Progenitor cell of endocrine pancreas (in vitro differentiated cells): ENCODE data around the gene GPR82. TPM values are rescaled to one million over a fixed set of nuclear protein-coding genes. Genes with fewer than 3 reads are reported as not detected.

ENCODE experiments used
- DNase-seq: peaks from one replicate; pipeline ENCODE4 v3.0.0; 2021; ENCODE audit warnings: low spot score; ENCODE audit not compliant: unreplicated experiment
- H3K27ac Mint-ChIP-seq: 2 replicates; pipeline ENCODE4 v1.8.0; 2021; ENCODE audit warnings: mild to moderate bottlenecking, moderate library complexity, mixed read lengths
- H3K27me3 Mint-ChIP-seq: 2 replicates; pipeline ENCODE4 v1.8.0; 2021; ENCODE audit warnings: mixed read lengths
- H3K36me3 Mint-ChIP-seq: 2 replicates; pipeline ENCODE4 v1.8.0; 2022; ENCODE audit warnings: mixed read lengths; ENCODE audit not compliant: insufficient read depth
- H3K4me1 Mint-ChIP-seq: 2 replicates; pipeline ENCODE4 v1.8.0; 2021; ENCODE audit warnings: low read depth, mixed read lengths
- H3K4me3 Mint-ChIP-seq: 2 replicates; pipeline ENCODE4 v1.8.0; 2021; ENCODE audit warnings: low read depth, mild to moderate bottlenecking, moderate library complexity, mixed read lengths
- H3K9me3 Mint-ChIP-seq: 2 replicates; pipeline ENCODE4 v1.8.0; 2021; ENCODE audit warnings: low read depth, mixed read lengths
- total RNA-seq: library from RNA; stranded (reverse); gene quantifications from 2 replicates; pipeline ENCODE4 v1.2.1, GENCODE V29; 2021
- TF ChIP-seq, protein P1 (sequence below): fragments of 200-600 bp; sonication (generic); IDR thresholded peaks from one replicate; pipeline ENCODE4 v1.5.0; 2021; ENCODE audit warnings: antibody characterized with exemption, mild to moderate bottlenecking; ENCODE audit not compliant: unreplicated experiment

GPR82 gene
- total RNA-seq, 1 donor from 2014 or later = not detected

DNA sequence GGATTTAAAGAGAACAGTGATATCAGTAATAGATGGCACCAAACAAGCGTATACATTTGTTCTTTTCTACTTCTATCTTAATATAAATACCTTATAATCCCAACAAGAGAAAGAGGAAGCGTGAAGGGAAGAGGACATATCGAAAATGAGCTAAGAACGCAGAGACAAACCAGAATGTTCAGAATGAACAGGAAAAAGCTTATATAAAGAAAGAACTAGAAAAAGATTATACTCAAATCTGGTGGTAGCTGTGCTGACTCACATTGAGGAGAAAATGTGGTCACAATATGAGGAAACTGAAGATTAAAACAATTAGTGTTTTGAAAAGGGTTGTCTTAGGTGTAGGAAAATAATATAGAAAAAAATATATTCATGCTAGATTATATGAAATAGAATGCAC, 37.2 kb upstream of the GPR82 start:
- peaks cover 9% of the 10 kb centered on the region for H3K9me3 Mint-ChIP-seq
- H3K27me3 Mint-ChIP-seq = no peaks in the 10 kb centered on the region
- no peak overlapping the region for H3K27ac Mint-ChIP-seq
- TF ChIP-seq, protein P1, sequence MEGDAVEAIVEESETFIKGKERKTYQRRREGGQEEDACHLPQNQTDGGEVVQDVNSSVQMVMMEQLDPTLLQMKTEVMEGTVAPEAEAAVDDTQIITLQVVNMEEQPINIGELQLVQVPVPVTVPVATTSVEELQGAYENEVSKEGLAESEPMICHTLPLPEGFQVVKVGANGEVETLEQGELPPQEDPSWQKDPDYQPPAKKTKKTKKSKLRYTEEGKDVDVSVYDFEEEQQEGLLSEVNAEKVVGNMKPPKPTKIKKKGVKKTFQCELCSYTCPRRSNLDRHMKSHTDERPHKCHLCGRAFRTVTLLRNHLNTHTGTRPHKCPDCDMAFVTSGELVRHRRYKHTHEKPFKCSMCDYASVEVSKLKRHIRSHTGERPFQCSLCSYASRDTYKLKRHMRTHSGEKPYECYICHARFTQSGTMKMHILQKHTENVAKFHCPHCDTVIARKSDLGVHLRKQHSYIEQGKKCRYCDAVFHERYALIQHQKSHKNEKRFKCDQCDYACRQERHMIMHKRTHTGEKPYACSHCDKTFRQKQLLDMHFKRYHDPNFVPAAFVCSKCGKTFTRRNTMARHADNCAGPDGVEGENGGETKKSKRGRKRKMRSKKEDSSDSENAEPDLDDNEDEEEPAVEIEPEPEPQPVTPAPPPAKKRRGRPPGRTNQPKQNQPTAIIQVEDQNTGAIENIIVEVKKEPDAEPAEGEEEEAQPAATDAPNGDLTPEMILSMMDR = no peak
- H3K4me3 Mint-ChIP-seq = no peak overlapping the region
- no peak for DNase-seq
- no peaks in the 10 kb centered on the region for H3K4me1 Mint-ChIP-seq
- no peaks in the 10 kb centered on the region for H3K36me3 Mint-ChIP-seq

DNA sequence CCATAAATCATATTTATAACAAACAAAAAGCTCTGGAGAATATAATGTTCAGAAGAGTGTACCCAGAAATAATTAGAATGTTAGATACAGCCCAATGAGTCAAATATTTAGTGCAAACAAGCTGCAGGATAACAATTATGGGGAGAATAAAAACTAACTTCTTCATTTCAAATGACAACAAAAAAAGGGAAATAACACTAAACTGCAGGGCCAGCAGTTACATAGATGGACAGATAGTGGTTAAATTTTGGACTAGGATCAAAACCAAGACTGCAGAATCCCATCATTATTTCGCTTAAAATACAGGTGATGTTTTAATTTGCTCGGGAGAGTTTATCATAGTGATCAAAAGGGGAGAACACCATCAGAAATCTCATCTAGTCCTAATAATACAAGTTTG, 35.8 kb upstream of the GPR82 start:
- Mint-ChIP-seq H3K27me3 (no peaks in the 10 kb centered on the region), H3K27ac (no peak overlapping the region), H3K4me1 (no peaks in the 10 kb centered on the region), H3K9me3 (peaks cover 12% of the 10 kb centered on the region), H3K4me3 (no peak overlapping the region), H3K36me3 (peaks cover 2% of the 10 kb centered on the region)
- TF ChIP-seq, protein P1 = no peak
- DNase-seq = no peak

GRCh38 chrX:41688835-41689234, 35.1 kb upstream of the GPR82 start, which contains the start of gene GPR34:
Gene GPR34 (plus strand): TSS chrX:41688973. CDS start chrX:41695634, 6,661 bp downstream.
- Mint-ChIP-seq H3K27me3 (no peaks in the 10 kb centered on the region), H3K4me3 (no peak within 1 kb of the TSS), H3K9me3 (peaks cover 9% of the 10 kb centered on the region), H3K36me3 (peaks cover 2% of the 10 kb centered on the region), H3K4me1 (no peaks in the 10 kb centered on the region), H3K27ac (no peak within 1 kb of the TSS)
- TF ChIP-seq, protein P1 = no peak
- no peak for DNase-seq

- no peaks in the 10 kb centered on the region for H3K27me3 Mint-ChIP-seq
- H3K36me3 Mint-ChIP-seq = peaks cover 2% of the 10 kb centered on the region
- DNase-seq = no peak
- H3K4me3 Mint-ChIP-seq = no peak overlapping the region
- H3K9me3 Mint-ChIP-seq = peaks cover 7% of the 10 kb centered on the region
- no peak overlapping the region for H3K27ac Mint-ChIP-seq
- TF ChIP-seq, protein P1 = no peak
- H3K4me1 Mint-ChIP-seq = no peaks in the 10 kb centered on the region
Observed at GRCh38 chrX:41689711-41690110, 34.3 kb upstream of the GPR82 start.

GRCh38 chrX:41692162-41692749, 31.7 kb upstream of the GPR82 start:
- DNase-seq = no peak
- Mint-ChIP-seq H3K4me1 (no peaks in the 10 kb centered on the region), H3K36me3 (peaks cover 2% of the 10 kb centered on the region), H3K4me3 (no peak overlapping the region), H3K27ac (no peak overlapping the region), H3K9me3 (peaks cover 10% of the 10 kb centered on the region), H3K27me3 (no peaks in the 10 kb centered on the region)
- TF ChIP-seq, protein P1 = no peak
